HepG2 (cell line): ENCODE measurements around the gene HYDIN. TPM values are rescaled to one million over a fixed set of nuclear protein-coding genes. Genes with fewer than 3 reads are reported as not detected.

Source experiments
- ATAC-seq: fragments of 200-7000 bp; cut with Tn5 transposase; 3 replicates; pipeline ENCODE4 v1.9.1; 2020; ENCODE audit warnings: mild to moderate bottlenecking, moderate library complexity
- BruUV-seq: library from RNA; stranded (reverse); fragments of 400-500 nt; replicated peaks from 2 replicates; lab custom pipeline; 2021; lab: Mats Ljungman, UMichigan
- CTCF ChIA-PET: fragments of 300-600 bp; formaldehyde crosslinking; extraction: SDS; loops from one replicate; lab custom pipeline; 2021; ENCODE audit warnings: low total read pairs, inconsistent platforms, low intra/inter-chr PET ratio; lab: Yijun Ruan, JAX
- POLR2A ChIA-PET: fragments of 350-600 bp; sonication (Branson Sonifier 250); formaldehyde crosslinking; loops from one replicate; lab custom pipeline; 2020; ENCODE audit warnings: antibody characterized with exemption, inconsistent platforms; lab: Yijun Ruan, JAX
- DNase-seq: peaks from one replicate; pipeline ENCODE4 v3.0.0-alpha.2; 2015; ENCODE audit warnings: low spot score
- FAIRE-seq: peaks from 3 replicates; lab custom pipeline; 2011; peaks lifted over from hg19 to GRCh38; lab: Jason Lieb, UNC
- H2AFZ ChIP-seq: one replicate; pipeline ENCODE4 v1.6.1; 2011; ENCODE audit warnings: low read length, inconsistent platforms
- H3K27ac ChIP-seq: fragments of 300-600 bp; 3 replicates; pipeline ENCODE4 v1.8.0; 2011; ENCODE audit warnings: mixed run types, mild to moderate bottlenecking, mixed read lengths, low read length, inconsistent platforms; ENCODE audit not compliant: insufficient read depth; ENCODE audit errors: extremely low read length
- H3K27me3 ChIP-seq, 2 experiments: fragments of 200-600 bp in 1 of 2; 2 replicates in 1 of 2; 3 replicates in 1 of 2; pipeline versions ENCODE4 v1.6.0 to v1.8.0; 2011; ENCODE audit warnings: low read length in 2 of 2, mild to moderate bottlenecking in 2 of 2, moderate library complexity in 2 of 2, inconsistent platforms in 1 of 2; ENCODE audit not compliant: insufficient read depth in 2 of 2, control insufficient read depth in 1 of 2
- H3K36me3 ChIP-seq, 2 experiments: fragments of 200-600 bp in 1 of 2; replicated peaks in 1 of 2; 2 replicates in 1 of 2; 3 replicates in 1 of 2; pipeline versions ENCODE4 v1.5.1 to v1.8.0; 2011; ENCODE audit warnings: low read length in 2 of 2, inconsistent platforms in 1 of 2; ENCODE audit not compliant: insufficient read depth in 2 of 2, control insufficient read depth in 1 of 2
- H3K4me1 ChIP-seq: 2 replicates; pipeline ENCODE4 v1.5.1; 2012; ENCODE audit warnings: low read length, inconsistent platforms; ENCODE audit not compliant: insufficient read depth
- H3K4me2 ChIP-seq: 2 replicates; pipeline ENCODE4 v1.6.0; 2011; ENCODE audit warnings: low read depth, low read length, inconsistent platforms
- H3K4me3 ChIP-seq, 3 experiments: fragments of 200-600 bp in 1 of 3; sonication (generic), shearing (Covaris generic) in 1 of 3; replicated peaks in 1 of 3; 2 replicates each; pipeline ENCODE4 v1.5.1; 2011 to 2016; ENCODE audit warnings: low read length in 3 of 3, inconsistent platforms in 2 of 3, low read depth in 2 of 3, mild to moderate bottlenecking in 2 of 3, control low read depth in 1 of 3, mixed read lengths in 1 of 3; ENCODE audit not compliant: insufficient read depth in 1 of 3
- H3K79me2 ChIP-seq: one replicate; pipeline ENCODE4 v1.6.1; 2011; ENCODE audit warnings: low read length, inconsistent platforms; ENCODE audit not compliant: insufficient read depth
- H3K9ac ChIP-seq: 2 replicates; pipeline ENCODE4 v1.6.0; 2011; ENCODE audit warnings: mild to moderate bottlenecking, low read depth, low read length, inconsistent platforms; ENCODE audit not compliant: insufficient read depth
- H3K9me3 ChIP-seq: 2 replicates; pipeline ENCODE4 v1.5.1; 2012; ENCODE audit warnings: mild to moderate bottlenecking, low read length
- H4K20me1 ChIP-seq: 2 replicates; pipeline ENCODE4 v1.6.0; 2011; ENCODE audit warnings: inconsistent platforms, mild to moderate bottlenecking, low read length, moderate library complexity; ENCODE audit not compliant: insufficient read depth
- EZH2 ChIP-seq: conservative IDR thresholded peaks from 2 replicates; pipeline ENCODE4 v1.6.1; 2012; ENCODE audit warnings: mild to moderate bottlenecking, low read depth, low read length, moderate library complexity
- KDM5B ChIP-seq: sonication (generic); formaldehyde crosslinking; IDR thresholded peaks from 2 replicates; pipeline ENCODE4 v1.4.0; 2020; ENCODE audit warnings: missing genetic modification reagents, mild to moderate bottlenecking, borderline replicate concordance
- MAFK ChIP-seq, 2 experiments: IDR thresholded peaks in 1 of 2; conservative IDR thresholded peaks in 1 of 2; 2 replicates each; pipeline ENCODE4 v1.6.1; 2011; ENCODE audit warnings: improper control_type of control experiment in 2 of 2, low read length in 2 of 2
- MTA1 ChIP-seq: sonication (generic); formaldehyde crosslinking; IDR thresholded peaks from 2 replicates; pipeline ENCODE4 v1.4.0; 2020; ENCODE audit warnings: missing genetic modification reagents, mild to moderate bottlenecking, borderline replicate concordance
- NFRKB ChIP-seq: fragments of 450-650 bp; IDR thresholded peaks from 2 replicates; pipeline ENCODE4 v1.6.1; 2017
- SCMH1 ChIP-seq: sonication (generic); formaldehyde crosslinking; IDR thresholded peaks from 2 replicates; pipeline ENCODE4 v1.9.0; 2021; ENCODE audit warnings: missing genetic modification reagents, mild to moderate bottlenecking, borderline replicate concordance
- SMAD3 ChIP-seq: sonication (generic); formaldehyde crosslinking; IDR thresholded peaks from 2 replicates; pipeline ENCODE4 v1.4.0; 2020; ENCODE audit warnings: missing genetic modification reagents
- SP4 ChIP-seq: sonication (generic); formaldehyde crosslinking; IDR thresholded peaks from 2 replicates; pipeline ENCODE4 v1.8.1; 2023; ENCODE audit warnings: mild to moderate bottlenecking, missing genetic modification reagents
- SP5 ChIP-seq: IDR thresholded peaks from 2 replicates; pipeline ENCODE4 v1.6.1; 2016; ENCODE audit warnings: low read depth, borderline replicate concordance
- WIZ ChIP-seq: sonication (generic); formaldehyde crosslinking; IDR thresholded peaks from 2 replicates; pipeline ENCODE4 v1.5.1; 2020; ENCODE audit warnings: mild to moderate bottlenecking, missing genetic modification reagents
- ZFY ChIP-seq: sonication (generic); formaldehyde crosslinking; IDR thresholded peaks from 2 replicates; pipeline ENCODE4 v1.4.0; 2020; ENCODE audit warnings: missing genetic modification reagents
- ZNF256 ChIP-seq: sonication (generic); formaldehyde crosslinking; conservative IDR thresholded peaks from 2 replicates; pipeline ENCODE4 v1.4.0; 2020; ENCODE audit warnings: missing genetic modification reagents
- ZNF343 ChIP-seq: sonication (generic); formaldehyde crosslinking; IDR thresholded peaks from 2 replicates; pipeline ENCODE4 v1.4.0; 2020; ENCODE audit warnings: mild to moderate bottlenecking, missing genetic modification reagents
- ZNF761 ChIP-seq: sonication (generic); formaldehyde crosslinking; conservative IDR thresholded peaks from 2 replicates; pipeline ENCODE4 v1.4.0; 2020; ENCODE audit warnings: mild to moderate bottlenecking, missing genetic modification reagents
- ZNF780A ChIP-seq: sonication (generic); formaldehyde crosslinking; IDR thresholded peaks from 2 replicates; pipeline ENCODE4 v1.8.0; 2022; ENCODE audit warnings: mild to moderate bottlenecking, missing genetic modification reagents, moderate library complexity
- WGBS: methylation state at CpG from one replicate; pipeline ENCODE4 v1.1.6; 2017; ENCODE audit warnings: low lambda C conversion rate; 5-methylcytosine and 5-hydroxymethylcytosine counted together
- in situ Hi-C: cut with HindIII; loops from 2 replicates; pipeline ENCODE4 v1.10.0; 2017; ENCODE audit warnings: low pct_unique_long_range_greater_than_20kb; ENCODE audit not compliant: extremely low pct_ligation_motif_present
- intact Hi-C: fragments of 100-400 bp; cut with micrococcal nuclease; formaldehyde crosslinking; loops from one replicate; pipeline ENCODE4 v1.10.0; 2022; ENCODE audit not compliant: unreplicated experiment
- polyA plus RNA-seq, 8 experiments: library from polyadenylated mRNA; depleted of rRNA in 3 of 8; stranded (reverse) in 7 of 8; unstranded in 1 of 8; fragments of >200 nt; fragmentation: Illumina TruSeq in 4 of 8; extraction: Trizol in 4 of 8; gene quantifications; 2 replicates each; pipeline versions ENCODE4 v1.2.1 to v1.2.3, GENCODE V29; 2011 to 2016; ENCODE audit warnings: low read depth in 4 of 8, missing spikeins in 1 of 8, mixed read lengths in 1 of 8; ENCODE audit not compliant: insufficient read depth in 1 of 8
- total RNA-seq, 5 experiments: library from RNA; depleted of rRNA; stranded (reverse); fragments of >200 nt; fragmentation: Illumina TruSeq; extraction: Trizol; gene quantifications; 2 replicates each; pipeline ENCODE4 v1.2.3, GENCODE V29; 2016; ENCODE audit warnings: low read depth in 1 of 5
- TF ChIP-seq, protein P1 (sequence below): sonication (generic); formaldehyde crosslinking; IDR thresholded peaks from 2 replicates; pipeline ENCODE4 v1.4.0; 2020; ENCODE audit warnings: mild to moderate bottlenecking, missing genetic modification reagents
- TF ChIP-seq, protein P2 (sequence below): sonication (generic); formaldehyde crosslinking; IDR thresholded peaks from 2 replicates; pipeline ENCODE4 v1.8.0; 2022; ENCODE audit warnings: mild to moderate bottlenecking, missing genetic modification reagents
- TF ChIP-seq, protein P3 (sequence below): sonication (generic); formaldehyde crosslinking; conservative IDR thresholded peaks from 2 replicates; pipeline ENCODE4 v1.5.0; 2020; ENCODE audit warnings: missing genetic modification reagents

The HYDIN gene
- total and polyA plus RNA-seq, 2 of the 13 experiments (the other 11 are each of a cell fraction or from before 2014, with no cell fraction given) = not detected

DNA sequence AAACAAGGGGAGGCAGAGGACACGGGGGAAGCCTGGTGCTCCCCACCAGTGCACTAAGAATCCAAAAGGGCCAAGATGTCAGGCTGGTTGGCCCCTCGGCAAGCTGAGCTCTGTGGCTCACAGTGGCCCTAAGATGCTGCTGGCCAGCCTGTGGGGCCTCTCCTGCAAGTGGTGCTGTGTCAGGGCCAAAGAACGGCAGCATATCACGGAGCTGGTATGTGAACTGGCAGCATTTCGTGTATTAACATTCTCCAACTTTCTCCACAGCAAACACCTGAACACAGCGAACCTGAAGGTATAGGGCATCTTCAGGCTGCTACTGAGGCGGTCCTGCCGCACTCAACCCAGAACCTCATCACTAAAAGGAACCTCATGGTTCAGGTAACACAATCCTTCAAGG is 464.3 kb downstream of the HYDIN start (continued):
- TF ChIP-seq, protein P1, sequence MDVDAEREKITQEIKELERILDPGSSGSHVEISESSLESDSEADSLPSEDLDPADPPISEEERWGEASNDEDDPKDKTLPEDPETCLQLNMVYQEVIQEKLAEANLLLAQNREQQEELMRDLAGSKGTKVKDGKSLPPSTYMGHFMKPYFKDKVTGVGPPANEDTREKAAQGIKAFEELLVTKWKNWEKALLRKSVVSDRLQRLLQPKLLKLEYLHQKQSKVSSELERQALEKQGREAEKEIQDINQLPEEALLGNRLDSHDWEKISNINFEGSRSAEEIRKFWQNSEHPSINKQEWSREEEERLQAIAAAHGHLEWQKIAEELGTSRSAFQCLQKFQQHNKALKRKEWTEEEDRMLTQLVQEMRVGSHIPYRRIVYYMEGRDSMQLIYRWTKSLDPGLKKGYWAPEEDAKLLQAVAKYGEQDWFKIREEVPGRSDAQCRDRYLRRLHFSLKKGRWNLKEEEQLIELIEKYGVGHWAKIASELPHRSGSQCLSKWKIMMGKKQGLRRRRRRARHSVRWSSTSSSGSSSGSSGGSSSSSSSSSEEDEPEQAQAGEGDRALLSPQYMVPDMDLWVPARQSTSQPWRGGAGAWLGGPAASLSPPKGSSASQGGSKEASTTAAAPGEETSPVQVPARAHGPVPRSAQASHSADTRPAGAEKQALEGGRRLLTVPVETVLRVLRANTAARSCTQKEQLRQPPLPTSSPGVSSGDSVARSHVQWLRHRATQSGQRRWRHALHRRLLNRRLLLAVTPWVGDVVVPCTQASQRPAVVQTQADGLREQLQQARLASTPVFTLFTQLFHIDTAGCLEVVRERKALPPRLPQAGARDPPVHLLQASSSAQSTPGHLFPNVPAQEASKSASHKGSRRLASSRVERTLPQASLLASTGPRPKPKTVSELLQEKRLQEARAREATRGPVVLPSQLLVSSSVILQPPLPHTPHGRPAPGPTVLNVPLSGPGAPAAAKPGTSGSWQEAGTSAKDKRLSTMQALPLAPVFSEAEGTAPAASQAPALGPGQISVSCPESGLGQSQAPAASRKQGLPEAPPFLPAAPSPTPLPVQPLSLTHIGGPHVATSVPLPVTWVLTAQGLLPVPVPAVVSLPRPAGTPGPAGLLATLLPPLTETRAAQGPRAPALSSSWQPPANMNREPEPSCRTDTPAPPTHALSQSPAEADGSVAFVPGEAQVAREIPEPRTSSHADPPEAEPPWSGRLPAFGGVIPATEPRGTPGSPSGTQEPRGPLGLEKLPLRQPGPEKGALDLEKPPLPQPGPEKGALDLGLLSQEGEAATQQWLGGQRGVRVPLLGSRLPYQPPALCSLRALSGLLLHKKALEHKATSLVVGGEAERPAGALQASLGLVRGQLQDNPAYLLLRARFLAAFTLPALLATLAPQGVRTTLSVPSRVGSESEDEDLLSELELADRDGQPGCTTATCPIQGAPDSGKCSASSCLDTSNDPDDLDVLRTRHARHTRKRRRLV (CRISPR knock-in tag) = no peak
- TF ChIP-seq ZNF343 (no peak), SP5 (CRISPR knock-in tag) (no peak)

DNA sequence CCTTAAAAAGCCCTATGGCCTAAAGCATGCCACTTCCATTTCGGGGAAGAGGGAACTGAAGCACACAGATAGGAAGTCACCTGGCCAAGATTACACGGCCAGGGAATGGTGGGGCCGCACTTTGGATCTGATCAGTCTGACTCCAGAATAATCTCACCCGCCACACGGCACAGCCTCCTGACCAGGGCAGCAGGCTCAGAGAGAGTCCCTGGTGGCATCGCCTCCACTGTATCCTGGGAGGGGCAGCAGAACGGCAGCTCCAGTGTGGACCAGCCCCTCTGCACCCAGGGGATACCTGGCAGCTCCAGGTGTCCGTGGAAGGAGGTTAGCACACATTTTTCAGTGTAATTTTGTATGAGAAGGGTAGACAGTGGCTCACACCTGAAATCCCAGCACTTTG is 465.0 kb downstream of the HYDIN start:
- POLR2A ChIA-PET = interaction anchor here (0.6 to 1.4 kb wide), 3 partner anchors 19 to 92 kb away, joined by 3 to 4 read pairs (median 4); no protein-coding TSS in a partner anchor
- Histone ChIP-seq H3K9me3 (no peaks in the 10 kb centered on the region), H3K4me3 (no peak overlapping the region), H3K4me2 (no peak overlapping the region), H2AFZ (no peak overlapping the region), H3K27ac (no peak overlapping the region), H3K4me1 (peaks cover 20% of the 10 kb centered on the region), H3K27me3 (no peaks in the 10 kb centered on the region), H3K36me3 (peaks cover 23 to 70% of the 10 kb centered on the region in 2 experiments), H3K9ac (no peak overlapping the region), H4K20me1 (no peaks in the 10 kb centered on the region), H3K79me2 (no peaks in the 10 kb centered on the region)
- intact Hi-C loops (no loop called here), in situ Hi-C loops (loop anchor here (5.0 kb wide), 1 partner anchor 108 kb away; no protein-coding TSS in a partner anchor)
- BruUV-seq = no TSS peak
- 93% methylated on average over 8 of the region's 8 CpGs for WGBS
- no peak for TF ChIP-seq ZNF256 (CRISPR knock-in tag)
- TF ChIP-seq EZH2 = no peak
- TF ChIP-seq MTA1 (CRISPR knock-in tag) = no peak
- TF ChIP-seq, protein P2, sequence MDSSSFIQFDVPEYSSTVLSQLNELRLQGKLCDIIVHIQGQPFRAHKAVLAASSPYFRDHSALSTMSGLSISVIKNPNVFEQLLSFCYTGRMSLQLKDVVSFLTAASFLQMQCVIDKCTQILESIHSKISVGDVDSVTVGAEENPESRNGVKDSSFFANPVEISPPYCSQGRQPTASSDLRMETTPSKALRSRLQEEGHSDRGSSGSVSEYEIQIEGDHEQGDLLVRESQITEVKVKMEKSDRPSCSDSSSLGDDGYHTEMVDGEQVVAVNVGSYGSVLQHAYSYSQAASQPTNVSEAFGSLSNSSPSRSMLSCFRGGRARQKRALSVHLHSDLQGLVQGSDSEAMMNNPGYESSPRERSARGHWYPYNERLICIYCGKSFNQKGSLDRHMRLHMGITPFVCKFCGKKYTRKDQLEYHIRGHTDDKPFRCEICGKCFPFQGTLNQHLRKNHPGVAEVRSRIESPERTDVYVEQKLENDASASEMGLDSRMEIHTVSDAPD (CRISPR knock-in tag) = no peak
- no peak for TF ChIP-seq WIZ (CRISPR knock-in tag)
- no peak for TF ChIP-seq SMAD3 (CRISPR knock-in tag)
- no peak for TF ChIP-seq SCMH1 (CRISPR knock-in tag)
- TF ChIP-seq SP4 (CRISPR knock-in tag) = no peak
- no peak for TF ChIP-seq KDM5B (CRISPR knock-in tag)
- TF ChIP-seq ZNF780A (CRISPR knock-in tag) = no peak
- TF ChIP-seq ZFY (CRISPR knock-in tag) = no peak
- no peak for TF ChIP-seq NFRKB
- TF ChIP-seq, protein P3, sequence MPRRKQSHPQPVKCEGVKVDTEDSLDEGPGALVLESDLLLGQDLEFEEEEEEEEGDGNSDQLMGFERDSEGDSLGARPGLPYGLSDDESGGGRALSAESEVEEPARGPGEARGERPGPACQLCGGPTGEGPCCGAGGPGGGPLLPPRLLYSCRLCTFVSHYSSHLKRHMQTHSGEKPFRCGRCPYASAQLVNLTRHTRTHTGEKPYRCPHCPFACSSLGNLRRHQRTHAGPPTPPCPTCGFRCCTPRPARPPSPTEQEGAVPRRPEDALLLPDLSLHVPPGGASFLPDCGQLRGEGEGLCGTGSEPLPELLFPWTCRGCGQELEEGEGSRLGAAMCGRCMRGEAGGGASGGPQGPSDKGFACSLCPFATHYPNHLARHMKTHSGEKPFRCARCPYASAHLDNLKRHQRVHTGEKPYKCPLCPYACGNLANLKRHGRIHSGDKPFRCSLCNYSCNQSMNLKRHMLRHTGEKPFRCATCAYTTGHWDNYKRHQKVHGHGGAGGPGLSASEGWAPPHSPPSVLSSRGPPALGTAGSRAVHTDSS = no peak
- no peak for TF ChIP-seq ZNF761
- no peak for TF ChIP-seq MAFK (conservative IDR thresholded peaks at IDR 0.05 in 1 of 2, IDR thresholded peaks at IDR 0.05 in 1 of 2; ENCODE audit: low read length in 2 of 2)
- FAIRE-seq (no peak), ATAC-seq (no peak), DNase-seq (no peak)
- CTCF ChIA-PET = no interaction called here
